Uterus (tissue), 4 donors: ENCODE measurements around the gene TRIP6. TPM values are rescaled to one million over a fixed set of nuclear protein-coding genes. Genes with fewer than 3 reads are reported as not detected.
"Not testable (repeated sequence)": the region's sequence is repeated elsewhere in the genome, so short reads cannot be mapped to it uniquely, and the experiment has no call there.

Experiments
- DNase-seq, 2 donors: peaks; one replicate each; pipeline ENCODE4 v3.0.0-alpha.2; 2019 to 2020
- H3K27ac ChIP-seq, 2 donors: fragments of 200-600 bp; sonication (generic); 1 replicate in 1 of 2; 2 replicates in 1 of 2; pipeline ENCODE4 v1.5.1; 2016 to 2018
- H3K27me3 ChIP-seq, 2 donors: fragments of 200-600 bp; sonication (generic); one replicate each; pipeline ENCODE4 v1.5.1; 2018 to 2019; ENCODE audit warnings: control low read depth in 1 of 2
- H3K36me3 ChIP-seq, 2 donors: fragments of 200-600 bp; sonication (generic); one replicate each; pipeline ENCODE4 v1.5.1; 2019; ENCODE audit warnings: control low read depth in 1 of 2
- H3K4me1 ChIP-seq, 2 donors: fragments of 200-600 bp; sonication (generic); one replicate each; pipeline ENCODE4 v1.5.1; 2018 to 2019; ENCODE audit warnings: control low read depth in 1 of 2
- H3K4me3 ChIP-seq, 2 donors: fragments of 200-600 bp; sonication (generic); 1 replicate in 1 of 2; 2 replicates in 1 of 2; pipeline ENCODE4 v1.5.1; 2018 to 2019; ENCODE audit warnings: mild to moderate bottlenecking in 1 of 2
- H3K9me3 ChIP-seq, 2 donors: fragments of 200-600 bp; sonication (generic); one replicate each; pipeline ENCODE4 v1.5.1; 2019; ENCODE audit warnings: control low read depth in 1 of 2
- POLR2A ChIP-seq, 2 donors: fragments of 450-650 bp; IDR thresholded peaks; one replicate each; pipeline ENCODE4 v1.6.1; 2016; ENCODE audit warnings: antibody characterized with exemption in 2 of 2, mild to moderate bottlenecking in 1 of 2, moderate library complexity in 1 of 2
- intact Hi-C: fragments of 100-400 bp; cut with DNase I; formaldehyde crosslinking; loops from one replicate; pipeline ENCODE4 v1.15.1; 2023; ENCODE audit warnings: low total_unique reads
- total RNA-seq, 4 donors: library from RNA; depleted of rRNA in 3 of 4; stranded (reverse); fragments of >200 nt in 3 of 4; gene quantifications; one replicate each; pipeline versions ENCODE4 v1.1.0 to v1.2.4, GENCODE V29; 2014 to 2023
- TF ChIP-seq, protein P1 (sequence below), 4 experiments: fragments of 200-600 bp in 2 of 4; fragments of 450-650 bp in 2 of 4; sonication (generic) in 2 of 4; IDR thresholded peaks; one replicate each; pipeline ENCODE4 v1.5.1; 2016 to 2019; ENCODE audit warnings: antibody characterized with exemption in 4 of 4, mild to moderate bottlenecking in 2 of 4, moderate library complexity in 1 of 4
- donor health status: DM: yes; HTN: yes; CAD: no.

Gene TRIP6
- total RNA-seq, 4 donors from 2014 or later = 26.2 to 105 (median 61.6) TPM

GRCh38 chr7:100901921-100902332 lies 34.7 kb downstream of the TRIP6 start:
- Histone ChIP-seq H3K36me3 (no peaks in the 10 kb centered on the region), H3K27ac (no peak overlapping the region), H3K9me3 (no peaks in the 10 kb centered on the region), H3K4me1 (no peaks in the 10 kb centered on the region), H3K4me3 (no peak overlapping the region), H3K27me3 (no peaks in the 10 kb centered on the region)
- intact Hi-C loops = no loop called here
- TF ChIP-seq, protein P1, sequence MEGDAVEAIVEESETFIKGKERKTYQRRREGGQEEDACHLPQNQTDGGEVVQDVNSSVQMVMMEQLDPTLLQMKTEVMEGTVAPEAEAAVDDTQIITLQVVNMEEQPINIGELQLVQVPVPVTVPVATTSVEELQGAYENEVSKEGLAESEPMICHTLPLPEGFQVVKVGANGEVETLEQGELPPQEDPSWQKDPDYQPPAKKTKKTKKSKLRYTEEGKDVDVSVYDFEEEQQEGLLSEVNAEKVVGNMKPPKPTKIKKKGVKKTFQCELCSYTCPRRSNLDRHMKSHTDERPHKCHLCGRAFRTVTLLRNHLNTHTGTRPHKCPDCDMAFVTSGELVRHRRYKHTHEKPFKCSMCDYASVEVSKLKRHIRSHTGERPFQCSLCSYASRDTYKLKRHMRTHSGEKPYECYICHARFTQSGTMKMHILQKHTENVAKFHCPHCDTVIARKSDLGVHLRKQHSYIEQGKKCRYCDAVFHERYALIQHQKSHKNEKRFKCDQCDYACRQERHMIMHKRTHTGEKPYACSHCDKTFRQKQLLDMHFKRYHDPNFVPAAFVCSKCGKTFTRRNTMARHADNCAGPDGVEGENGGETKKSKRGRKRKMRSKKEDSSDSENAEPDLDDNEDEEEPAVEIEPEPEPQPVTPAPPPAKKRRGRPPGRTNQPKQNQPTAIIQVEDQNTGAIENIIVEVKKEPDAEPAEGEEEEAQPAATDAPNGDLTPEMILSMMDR (IDR thresholded peaks at IDR 0.05) = no peak
- TF ChIP-seq POLR2A (IDR thresholded peaks at IDR 0.05) = no peak
- DNase-seq = no peak

DNA sequence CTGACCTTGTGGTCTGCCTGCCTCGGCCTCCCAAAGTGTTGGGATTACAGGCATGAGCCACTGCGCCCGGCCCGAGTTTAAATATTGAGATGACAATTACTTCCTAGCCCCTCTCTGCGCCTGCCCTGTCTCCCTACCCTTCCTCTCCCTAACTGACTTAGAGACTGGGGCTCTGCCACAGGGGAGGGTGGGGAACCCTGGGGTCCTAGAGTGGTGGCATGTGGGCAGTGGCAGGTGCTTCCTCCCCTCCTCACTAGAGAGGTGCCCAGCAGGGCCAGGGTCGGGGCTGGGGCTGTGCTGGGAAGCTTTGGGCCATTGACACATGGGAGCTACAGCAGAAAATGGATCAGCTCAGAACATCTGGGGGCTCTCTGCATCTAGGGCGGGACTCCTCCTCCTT lies 35.5 kb downstream of the TRIP6 start:
- Histone ChIP-seq H3K27ac (no peak overlapping the region), H3K27me3 (no peaks in the 10 kb centered on the region), H3K36me3 (no peaks in the 10 kb centered on the region), H3K4me3 (no peak overlapping the region), H3K9me3 (no peaks in the 10 kb centered on the region), H3K4me1 (no peaks in the 10 kb centered on the region)
- no peak for TF ChIP-seq POLR2A (IDR thresholded peaks at IDR 0.05)
- TF ChIP-seq, protein P1 (IDR thresholded peaks at IDR 0.05) = no peak
- no peak for DNase-seq
- intact Hi-C loops = no loop called here

DNA sequence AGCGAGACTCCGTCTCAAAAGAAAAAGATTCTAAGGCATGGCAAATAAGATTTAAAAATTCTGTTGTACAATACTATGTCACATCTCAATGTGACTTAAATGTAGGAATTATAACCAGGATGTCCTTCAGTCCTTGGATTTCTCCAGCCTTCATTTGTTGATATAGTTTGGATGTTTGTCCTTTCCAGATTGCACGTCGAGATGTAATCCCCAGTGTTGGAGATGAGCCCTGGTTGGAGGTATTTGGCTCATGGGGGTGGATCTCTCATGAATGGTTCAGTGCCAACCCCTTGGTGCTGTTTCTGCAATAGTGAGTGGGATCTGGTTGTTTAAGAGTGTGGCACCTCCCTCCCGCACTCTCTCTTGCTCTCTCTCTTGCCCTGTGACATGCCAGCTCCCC lies 41.3 kb downstream of the TRIP6 start:
- no peak overlapping the region for H3K27ac ChIP-seq
- TF ChIP-seq POLR2A (IDR thresholded peaks at IDR 0.05) = no peak
- TF ChIP-seq, protein P1 (IDR thresholded peaks at IDR 0.05) = no peak
- DNase-seq = no peak

DNA sequence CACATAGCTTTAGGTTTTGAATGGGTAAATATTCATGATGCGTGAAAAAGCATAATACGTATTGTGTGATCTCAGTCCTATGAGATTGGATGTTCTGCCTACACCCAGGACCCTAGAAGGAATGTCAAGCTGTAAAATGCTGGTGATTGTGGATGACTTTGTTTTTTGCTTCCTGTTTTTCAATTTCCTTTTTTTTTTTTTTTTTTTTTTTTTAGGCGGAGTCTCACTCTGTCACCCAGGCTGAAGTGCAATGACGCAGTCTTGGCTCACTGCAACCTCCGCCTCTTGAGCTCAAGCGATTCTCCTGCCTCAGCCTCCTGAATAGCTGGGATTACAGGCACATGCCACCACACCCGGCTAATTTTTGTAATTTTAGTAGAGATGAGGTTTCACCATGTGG lies 43.3 kb downstream of the TRIP6 start:
- DNase-seq, intact Hi-C loops: not testable (repeated sequence)

More for the DNA sequence above, 41.3 kb downstream of the TRIP6 start:
- Histone ChIP-seq H3K36me3 (no peaks in the 10 kb centered on the region), H3K4me3 (no peak overlapping the region), H3K27me3 (no peaks in the 10 kb centered on the region), H3K9me3 (no peaks in the 10 kb centered on the region), H3K4me1 (no peaks in the 10 kb centered on the region)
- intact Hi-C loops = no loop called here

GRCh38 chr7:100911484-100911883 lies 44.3 kb downstream of the TRIP6 start:
- H3K27ac ChIP-seq = no peak overlapping the region
- no peaks in the 10 kb centered on the region for H3K36me3 ChIP-seq
- TF ChIP-seq POLR2A (IDR thresholded peaks at IDR 0.05) = no peak
- TF ChIP-seq, protein P1 (IDR thresholded peaks at IDR 0.05) = no peak
- intact Hi-C loops = no loop called here
- H3K27me3 ChIP-seq = no peaks in the 10 kb centered on the region
- H3K9me3 ChIP-seq = no peaks in the 10 kb centered on the region
- no peak overlapping the region for H3K4me3 ChIP-seq
- no peak for DNase-seq
- no peaks in the 10 kb centered on the region for H3K4me1 ChIP-seq

More for the DNA sequence above, 43.3 kb downstream of the TRIP6 start:
- H3K9me3 ChIP-seq, H3K4me1 ChIP-seq, H3K27ac ChIP-seq, H3K36me3 ChIP-seq, H3K27me3 ChIP-seq, H3K4me3 ChIP-seq: not testable (repeated sequence)
